ENCODE data around the gene TCF25. TPM values are rescaled to one million over a fixed set of nuclear protein-coding genes. Genes with fewer than 3 reads are reported as not detected.

The TCF25 gene
- total and polyA plus RNA-seq, 2 donors: 104 to 200 TPM

DNA sequence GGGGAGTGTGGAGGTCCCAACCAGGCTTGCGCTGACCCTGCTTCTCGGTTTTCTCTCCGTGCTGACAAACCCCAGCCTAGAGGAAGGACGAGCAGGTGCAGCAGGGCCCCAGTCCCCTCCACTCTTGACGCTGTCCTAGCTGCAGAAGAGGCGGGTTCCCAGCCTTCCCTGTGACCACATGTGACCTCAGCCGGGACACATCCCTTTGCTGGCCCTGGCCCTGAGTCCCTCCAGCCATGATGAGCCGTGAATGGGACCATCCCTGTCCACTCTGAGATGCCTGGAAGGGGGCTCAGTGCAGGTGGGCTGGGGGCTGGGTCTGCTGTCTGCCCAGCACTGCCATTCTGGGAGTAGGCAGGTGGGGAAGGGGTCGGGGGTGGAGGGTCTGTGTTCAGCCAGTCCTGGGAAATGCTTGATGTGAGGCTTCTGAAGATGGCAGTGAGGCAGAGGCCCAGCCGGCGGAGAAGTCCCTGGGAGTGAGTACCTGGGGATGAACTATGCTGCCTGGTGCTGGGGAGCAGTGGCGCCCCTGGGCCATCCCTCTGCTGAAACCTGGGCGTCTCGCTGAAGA lies 47.8 kb downstream of the TCF25 start:
- H3K27ac ChIP-seq (ENCODE audit: low read depth in 1 of 2, low read length in 1 of 2): no peak overlapping the region
- peaks cover 38 to 68% of the 10 kb centered on the region in 2 donors for H3K4me1 ChIP-seq (ENCODE audit: control insufficient read depth in 2 of 2, insufficient read depth in 2 of 2, low read length in 2 of 2)
- peaks cover 0 to 4% of the 10 kb centered on the region in 2 donors for H3K9me3 ChIP-seq (ENCODE audit: control insufficient read depth in 2 of 2, insufficient read depth in 1 of 2, low read length in 1 of 2)
- peaks cover 71 to 84% of the 10 kb centered on the region in 2 donors for H3K27me3 ChIP-seq (ENCODE audit: control insufficient read depth in 2 of 2, insufficient read depth in 1 of 2, low read length in 1 of 2)
- no peaks in the 10 kb centered on the region for H3K36me3 ChIP-seq (ENCODE audit: control insufficient read depth in 2 of 2, insufficient read depth in 2 of 2, low read length in 1 of 2)
- no peak for DNase-seq (ENCODE audit: low read depth in 6 of 9, low spot score in 9 of 9)
- H3K4me3 ChIP-seq (ENCODE audit: low read length in 2 of 2): no peak overlapping the region
- 29% methylated on average over 14 of the region's 14 CpGs for WGBS

DNA sequence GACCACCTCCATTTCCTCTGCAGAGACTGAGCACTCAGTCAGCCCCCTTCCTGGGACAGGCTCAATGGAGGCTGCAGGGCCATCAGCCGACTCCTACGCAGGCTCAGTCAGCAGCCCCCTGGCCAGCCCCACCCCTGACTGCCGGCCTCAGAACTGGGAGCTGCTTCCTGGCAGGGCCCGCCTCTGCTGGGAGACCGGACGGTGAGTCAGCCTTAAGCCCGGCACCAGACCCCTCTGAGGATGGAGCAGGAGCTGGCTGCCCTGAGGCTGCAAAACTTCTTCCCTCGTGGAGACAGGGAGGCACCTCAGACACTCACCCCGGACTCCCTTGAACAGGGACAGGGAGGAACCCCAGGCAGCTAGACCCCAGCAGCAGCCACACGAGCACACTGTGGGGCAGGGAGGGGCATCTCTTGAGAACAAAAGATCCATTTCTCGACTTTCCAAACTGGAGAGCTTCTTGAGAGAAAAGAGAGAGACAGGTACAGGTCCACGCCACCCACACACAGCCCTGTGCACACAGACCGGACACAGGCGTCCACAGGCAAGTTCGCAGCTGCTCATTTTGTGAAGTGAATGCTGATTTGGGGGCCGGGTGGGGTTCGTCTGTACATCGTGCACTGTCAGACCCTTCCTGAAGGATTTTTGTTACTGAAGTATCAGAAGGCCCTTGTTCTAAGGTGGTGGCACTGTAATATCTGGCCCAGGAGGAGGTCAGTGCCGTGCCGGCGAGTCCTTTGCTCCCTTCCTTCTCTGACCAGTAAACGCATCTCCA lies 48.5 kb downstream of the TCF25 start:
- Histone ChIP-seq H3K27me3 (ENCODE audit: control insufficient read depth in 2 of 2, insufficient read depth in 1 of 2, low read length in 1 of 2) (peaks cover 73 to 91% of the 10 kb centered on the region in 2 donors), H3K27ac (ENCODE audit: low read depth in 1 of 2, low read length in 1 of 2) (peak overlapping the region; percentile 26 to 66), H3K4me1 (ENCODE audit: control insufficient read depth in 2 of 2, insufficient read depth in 2 of 2, low read length in 2 of 2) (peaks cover 38 to 72% of the 10 kb centered on the region in 2 donors), H3K36me3 (ENCODE audit: control insufficient read depth in 2 of 2, insufficient read depth in 2 of 2, low read length in 1 of 2) (no peaks in the 10 kb centered on the region), H3K4me3 (ENCODE audit: low read length in 2 of 2) (peak overlapping the region in 1 of 2 donors; percentile 52), H3K9me3 (ENCODE audit: control insufficient read depth in 2 of 2, insufficient read depth in 1 of 2, low read length in 1 of 2) (peaks cover 0 to 4% of the 10 kb centered on the region in 2 donors)
- 12% methylated on average over 22 of the region's 22 CpGs for WGBS
- no peak for DNase-seq (ENCODE audit: low read depth in 6 of 9, low spot score in 9 of 9)

DNA sequence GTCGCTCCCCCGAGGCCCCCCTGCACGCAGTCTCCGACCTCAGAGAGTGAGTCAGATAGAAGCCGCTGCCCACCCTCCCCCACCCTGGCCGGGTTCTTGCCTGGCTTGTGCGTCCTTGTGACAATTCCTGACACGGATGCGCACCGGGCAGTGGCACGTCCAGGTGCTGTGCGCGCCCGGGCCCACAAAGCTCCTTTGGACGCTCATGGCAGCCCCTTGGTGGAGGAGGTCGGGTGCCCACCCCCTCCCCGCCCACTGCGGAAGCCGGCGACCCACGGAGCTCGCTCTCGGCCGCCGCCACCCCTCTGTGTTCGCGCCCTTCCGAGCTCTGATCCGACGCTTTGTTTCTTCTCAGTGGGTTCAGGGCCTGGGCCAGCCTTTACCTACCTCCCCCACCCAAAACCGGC lies 49.1 kb downstream of the TCF25 start:
- Histone ChIP-seq H3K36me3 (ENCODE audit: control insufficient read depth in 2 of 2, insufficient read depth in 2 of 2, low read length in 1 of 2) (no peaks in the 10 kb centered on the region), H3K27ac (ENCODE audit: low read depth in 1 of 2, low read length in 1 of 2) (peak overlapping the region in 1 of 2 donors; percentile 30), H3K4me1 (ENCODE audit: control insufficient read depth in 2 of 2, insufficient read depth in 2 of 2, low read length in 2 of 2) (peaks cover 33 to 67% of the 10 kb centered on the region in 2 donors), H3K27me3 (ENCODE audit: control insufficient read depth in 2 of 2, insufficient read depth in 1 of 2, low read length in 1 of 2) (peaks cover 74 to 94% of the 10 kb centered on the region in 2 donors), H3K9me3 (ENCODE audit: control insufficient read depth in 2 of 2, insufficient read depth in 1 of 2, low read length in 1 of 2) (peaks cover 0 to 4% of the 10 kb centered on the region in 2 donors), H3K4me3 (ENCODE audit: low read length in 2 of 2) (peak overlapping the region; percentile 34 to 52)
- peak in 1 of 9 donors; percentile 16 for DNase-seq (ENCODE audit: low read depth in 6 of 9, low spot score in 9 of 9)
- 2% methylated on average over 31 of the region's 31 CpGs for WGBS

DNA sequence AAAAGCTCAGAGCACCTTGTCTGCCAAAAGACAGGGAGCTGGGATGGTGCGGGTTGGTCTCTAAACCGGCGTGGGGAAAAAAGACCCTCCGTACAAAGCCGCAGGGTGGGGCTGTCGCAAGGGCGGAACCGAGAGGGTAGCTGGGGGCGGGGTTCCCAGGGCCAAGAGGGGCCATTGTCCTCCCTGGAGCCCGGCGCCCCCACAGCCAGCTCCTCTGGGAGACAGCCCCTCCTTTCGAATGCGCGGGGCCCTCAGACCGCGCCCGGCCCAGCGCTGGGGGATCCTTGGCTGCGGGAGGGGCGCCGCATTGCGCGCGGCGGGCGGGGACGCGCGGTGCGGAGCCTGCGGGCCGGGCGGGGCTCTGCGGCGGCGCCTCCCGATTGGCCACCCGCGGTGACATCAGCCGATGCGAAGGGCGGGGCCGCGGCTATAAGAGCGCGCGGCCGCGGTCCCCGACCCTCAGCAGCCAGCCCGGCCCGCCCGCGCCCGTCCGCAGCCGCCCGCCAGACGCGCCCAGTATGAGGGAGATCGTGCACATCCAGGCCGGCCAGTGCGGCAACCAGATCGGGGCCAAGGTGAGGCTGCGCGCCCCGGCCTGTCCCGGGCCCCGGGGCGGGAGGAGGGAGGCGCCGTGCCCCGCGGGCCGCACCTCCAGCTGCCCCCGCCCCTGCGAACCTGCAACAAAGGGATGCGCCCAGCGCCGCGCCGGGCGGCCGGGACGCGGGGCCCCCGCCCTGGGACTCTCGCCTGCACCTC lies 49.7 kb downstream of the TCF25 start, which contains the start of gene TUBB3:
Gene TUBB3, plus strand, starts transcription at position 459 of the 756 bp plus-strand sequence. Its CDS starts 60 bp downstream, at position 519.
- Histone ChIP-seq H3K4me3 (ENCODE audit: low read length in 2 of 2) (peak within 1 kb of the TSS; percentile 34 to 52), H3K27ac (ENCODE audit: low read depth in 1 of 2, low read length in 1 of 2) (peak within 1 kb of the TSS; percentile 30 to 66), H3K4me1 (ENCODE audit: control insufficient read depth in 2 of 2, insufficient read depth in 2 of 2, low read length in 2 of 2) (peaks cover 28 to 61% of the 10 kb centered on the region in 2 donors), H3K36me3 (ENCODE audit: control insufficient read depth in 2 of 2, insufficient read depth in 2 of 2, low read length in 1 of 2) (no peaks in the 10 kb centered on the region), H3K27me3 (ENCODE audit: control insufficient read depth in 2 of 2, insufficient read depth in 1 of 2, low read length in 1 of 2) (peaks cover 78 to 96% of the 10 kb centered on the region in 2 donors), H3K9me3 (ENCODE audit: control insufficient read depth in 2 of 2, insufficient read depth in 1 of 2, low read length in 1 of 2) (peaks cover 0 to 4% of the 10 kb centered on the region in 2 donors)
- 1% methylated on average over 88 of the region's 88 CpGs for WGBS
- peak in 1 of 9 donors; percentile 42 for DNase-seq (ENCODE audit: low read depth in 6 of 9, low spot score in 9 of 9)

DNA sequence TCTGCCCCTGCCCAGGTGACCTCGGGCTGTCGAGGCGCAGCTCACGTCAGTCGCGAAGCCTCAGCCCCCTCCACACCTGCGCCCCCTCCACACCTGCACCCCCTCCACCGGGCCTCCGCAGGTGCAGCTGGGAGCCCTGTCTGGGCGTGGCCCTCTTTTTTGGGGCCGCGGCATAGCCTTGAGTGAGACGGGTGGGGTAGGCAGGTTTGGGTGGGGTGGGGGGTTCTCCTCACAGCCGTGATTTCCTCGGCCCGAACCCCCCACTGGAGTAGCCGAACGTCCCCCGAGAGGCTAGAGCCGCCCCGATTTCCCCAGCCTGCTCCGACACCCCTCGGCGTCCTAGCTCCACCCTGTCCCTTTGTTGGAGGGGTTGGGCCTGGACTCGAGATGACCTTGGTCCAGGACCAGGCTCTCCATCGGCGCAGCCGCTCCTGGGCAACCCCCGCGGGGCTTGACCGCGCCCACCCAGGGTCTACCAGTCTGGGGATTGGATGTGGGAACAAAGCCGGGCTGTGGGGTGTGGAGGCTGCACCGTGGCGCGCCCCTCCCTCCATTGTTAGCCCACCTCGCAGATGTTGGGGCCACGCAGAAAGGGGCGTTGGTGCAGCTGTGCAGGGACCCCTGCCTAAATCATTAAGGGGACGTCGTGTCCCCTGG lies 50.4 kb downstream of the TCF25 start:
- no peak for DNase-seq (ENCODE audit: low read depth in 6 of 9, low spot score in 9 of 9)
- peaks cover 23 to 54% of the 10 kb centered on the region in 2 donors for H3K4me1 ChIP-seq (ENCODE audit: control insufficient read depth in 2 of 2, insufficient read depth in 2 of 2, low read length in 2 of 2)
- 7% methylated on average over 41 of the region's 41 CpGs for WGBS
- H3K4me3 ChIP-seq (ENCODE audit: low read length in 2 of 2): peak overlapping the region in 1 of 2 donors; percentile 52
- no peak overlapping the region for H3K27ac ChIP-seq (ENCODE audit: low read depth in 1 of 2, low read length in 1 of 2)
- peaks cover 73 to 89% of the 10 kb centered on the region in 2 donors for H3K27me3 ChIP-seq (ENCODE audit: control insufficient read depth in 2 of 2, insufficient read depth in 1 of 2, low read length in 1 of 2)
- H3K36me3 ChIP-seq (ENCODE audit: control insufficient read depth in 2 of 2, insufficient read depth in 2 of 2, low read length in 1 of 2): no peaks in the 10 kb centered on the region
- H3K9me3 ChIP-seq (ENCODE audit: control insufficient read depth in 2 of 2, insufficient read depth in 1 of 2, low read length in 1 of 2): peaks cover 0 to 4% of the 10 kb centered on the region in 2 donors

DNA sequence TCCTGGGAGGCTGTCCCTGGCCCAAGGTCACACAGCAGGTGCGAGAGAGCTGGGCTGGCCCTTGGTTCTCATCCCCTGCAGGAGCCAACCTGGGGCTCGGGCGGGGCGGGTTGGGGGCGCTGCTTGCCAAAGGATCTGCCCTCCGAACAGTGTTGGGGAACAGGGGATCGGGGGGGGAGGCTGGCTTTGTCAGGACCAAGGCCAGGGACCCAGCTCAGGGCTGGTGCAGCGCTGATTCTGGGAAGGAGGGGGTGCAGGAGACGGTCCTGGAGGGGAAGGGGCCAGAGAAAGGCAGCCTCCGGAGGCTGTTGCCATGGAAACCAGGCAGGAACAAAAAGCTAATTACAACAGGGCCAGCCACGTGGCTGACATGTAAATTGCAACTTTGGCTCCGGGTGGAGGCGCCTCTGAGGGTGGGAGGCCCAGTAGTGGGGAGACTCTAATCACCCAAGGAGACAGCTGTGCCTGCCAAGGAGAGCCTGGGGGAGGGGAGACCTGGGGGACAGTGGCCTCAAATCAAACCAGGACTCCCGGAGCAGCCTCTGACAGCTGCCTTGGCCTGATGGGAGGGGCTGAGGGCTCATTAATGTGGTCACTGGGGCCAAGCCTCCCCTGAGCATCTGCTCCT lies 51.0 kb downstream of the TCF25 start:
- H3K9me3 ChIP-seq (ENCODE audit: control insufficient read depth in 2 of 2, insufficient read depth in 1 of 2, low read length in 1 of 2): peaks cover 0 to 4% of the 10 kb centered on the region in 2 donors
- H3K4me1 ChIP-seq (ENCODE audit: control insufficient read depth in 2 of 2, insufficient read depth in 2 of 2, low read length in 2 of 2): peaks cover 23 to 50% of the 10 kb centered on the region in 2 donors
- H3K27ac ChIP-seq (ENCODE audit: low read depth in 1 of 2, low read length in 1 of 2): no peak overlapping the region
- H3K36me3 ChIP-seq (ENCODE audit: control insufficient read depth in 2 of 2, insufficient read depth in 2 of 2, low read length in 1 of 2): no peaks in the 10 kb centered on the region
- DNase-seq (ENCODE audit: low read depth in 6 of 9, low spot score in 9 of 9): peak in 2 of 9 donors; percentile 48 to 58
- no peak overlapping the region for H3K4me3 ChIP-seq (ENCODE audit: low read length in 2 of 2)
- 5% methylated on average over 14 of the region's 14 CpGs for WGBS
- H3K27me3 ChIP-seq (ENCODE audit: control insufficient read depth in 2 of 2, insufficient read depth in 1 of 2, low read length in 1 of 2): peaks cover 68 to 83% of the 10 kb centered on the region in 2 donors

DNA sequence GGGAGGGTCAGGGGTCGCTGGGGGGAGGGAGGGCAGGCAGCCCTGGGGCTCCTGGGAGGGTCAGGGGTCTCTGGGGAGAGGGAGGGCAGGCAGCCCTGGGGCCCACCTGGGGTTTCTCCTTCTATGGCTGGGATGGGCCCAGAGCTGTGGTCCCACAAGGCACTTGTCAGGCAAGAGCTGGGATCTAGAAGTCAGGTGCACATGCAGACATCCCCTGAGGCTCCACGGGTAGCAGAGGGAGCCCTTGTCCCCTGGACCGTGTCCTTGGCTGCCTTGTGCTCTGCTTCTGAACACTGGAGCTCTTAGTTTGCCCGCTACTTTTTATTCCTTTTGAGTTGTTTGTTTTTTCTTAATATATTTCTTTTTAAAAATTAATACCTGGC lies 51.5 kb downstream of the TCF25 start:
- WGBS: 31% methylated on average over 4 of the region's 4 CpGs

DNA sequence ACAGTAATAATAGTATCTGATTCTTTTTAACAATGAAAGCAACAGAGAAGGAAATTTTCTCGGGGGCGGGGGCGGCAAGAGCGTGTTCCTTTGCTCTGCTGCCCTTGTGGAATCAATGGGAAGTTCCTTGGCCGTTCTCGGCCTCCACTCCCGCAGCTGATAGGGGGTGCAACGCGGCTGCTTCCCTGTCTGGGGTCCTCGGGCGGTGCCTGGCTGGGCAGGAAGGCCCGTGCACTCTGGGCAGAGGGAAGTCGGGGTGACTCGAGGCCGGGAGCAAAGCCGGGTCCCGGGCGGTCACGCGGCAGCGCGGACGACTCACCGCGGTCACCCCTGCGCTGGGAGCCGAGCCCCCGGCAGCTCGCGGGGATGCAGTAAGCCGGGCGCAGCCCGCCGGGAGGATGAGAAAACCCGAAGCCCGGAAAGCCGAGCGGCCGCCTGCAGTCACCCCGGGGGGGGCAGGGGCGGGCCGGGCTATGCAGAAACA lies 52.2 kb downstream of the TCF25 start:
- H3K4me3 ChIP-seq (ENCODE audit: low read length in 2 of 2): peak overlapping the region; percentile 13 to 46
- peaks cover 21 to 48% of the 10 kb centered on the region in 2 donors for H3K4me1 ChIP-seq (ENCODE audit: control insufficient read depth in 2 of 2, insufficient read depth in 2 of 2, low read length in 2 of 2)
- H3K9me3 ChIP-seq (ENCODE audit: control insufficient read depth in 2 of 2, insufficient read depth in 1 of 2, low read length in 1 of 2): peaks cover 0 to 4% of the 10 kb centered on the region in 2 donors
- DNase-seq (ENCODE audit: low read depth in 6 of 9, low spot score in 9 of 9): no peak
- no peaks in the 10 kb centered on the region for H3K36me3 ChIP-seq (ENCODE audit: control insufficient read depth in 2 of 2, insufficient read depth in 2 of 2, low read length in 1 of 2)
- no peak overlapping the region for H3K27ac ChIP-seq (ENCODE audit: low read depth in 1 of 2, low read length in 1 of 2)
- H3K27me3 ChIP-seq (ENCODE audit: control insufficient read depth in 2 of 2, insufficient read depth in 1 of 2, low read length in 1 of 2): peaks cover 55 to 70% of the 10 kb centered on the region in 2 donors
- whole genome bisulfite sequencing: 1% methylated on average over 42 of the region's 42 CpGs

More for the DNA sequence above, 51.5 kb downstream of the TCF25 start:
- no peak for DNase-seq (ENCODE audit: low read depth in 6 of 9, low spot score in 9 of 9)
- H3K27ac ChIP-seq (ENCODE audit: low read depth in 1 of 2, low read length in 1 of 2): no peak overlapping the region
- peaks cover 23 to 50% of the 10 kb centered on the region in 2 donors for H3K4me1 ChIP-seq (ENCODE audit: control insufficient read depth in 2 of 2, insufficient read depth in 2 of 2, low read length in 2 of 2)
- H3K36me3 ChIP-seq (ENCODE audit: control insufficient read depth in 2 of 2, insufficient read depth in 2 of 2, low read length in 1 of 2): no peaks in the 10 kb centered on the region
- H3K27me3 ChIP-seq (ENCODE audit: control insufficient read depth in 2 of 2, insufficient read depth in 1 of 2, low read length in 1 of 2): peaks cover 63 to 77% of the 10 kb centered on the region in 2 donors
- peaks cover 0 to 4% of the 10 kb centered on the region in 2 donors for H3K9me3 ChIP-seq (ENCODE audit: control insufficient read depth in 2 of 2, insufficient read depth in 1 of 2, low read length in 1 of 2)
- H3K4me3 ChIP-seq (ENCODE audit: low read length in 2 of 2): no peak overlapping the region

Measured in thymus (tissue), 11 donors.